ENCODE results near the gene KSR1. TPM values are rescaled to one million over a fixed set of nuclear protein-coding genes. Genes with fewer than 3 reads are reported as not detected.
A peak's percentile ranks its signal among the peaks of the same experiment; 100 is the strongest.

The KSR1 gene
- total and polyA plus RNA-seq, 9 of the 15 experiments (the other 6 are each of a cell fraction or from before 2014, with no cell fraction given), result 1.4 to 51.7 (median 18.4) TPM

DNA sequence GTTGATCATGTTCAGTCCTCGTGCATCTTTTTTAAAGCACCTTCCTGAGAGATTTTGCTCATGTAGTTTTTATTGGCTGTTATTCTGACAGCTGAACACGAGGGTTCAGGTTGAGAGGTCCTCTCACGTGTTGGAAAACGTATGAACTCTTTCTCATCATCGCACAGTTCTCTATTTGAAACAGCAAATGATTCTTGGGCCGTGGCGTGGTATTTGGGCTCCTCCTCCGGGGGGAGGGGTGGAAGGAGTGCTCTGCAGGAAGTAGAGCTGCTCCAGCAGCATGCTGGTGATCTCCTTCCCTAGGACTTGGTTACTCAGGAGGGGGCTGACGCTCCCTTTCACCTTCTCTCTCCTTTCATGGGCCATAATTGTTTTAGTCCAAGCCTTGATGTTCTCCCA, 70.4 kb downstream of the KSR1 start (continued):
- TF ChIP-seq, protein P1, sequence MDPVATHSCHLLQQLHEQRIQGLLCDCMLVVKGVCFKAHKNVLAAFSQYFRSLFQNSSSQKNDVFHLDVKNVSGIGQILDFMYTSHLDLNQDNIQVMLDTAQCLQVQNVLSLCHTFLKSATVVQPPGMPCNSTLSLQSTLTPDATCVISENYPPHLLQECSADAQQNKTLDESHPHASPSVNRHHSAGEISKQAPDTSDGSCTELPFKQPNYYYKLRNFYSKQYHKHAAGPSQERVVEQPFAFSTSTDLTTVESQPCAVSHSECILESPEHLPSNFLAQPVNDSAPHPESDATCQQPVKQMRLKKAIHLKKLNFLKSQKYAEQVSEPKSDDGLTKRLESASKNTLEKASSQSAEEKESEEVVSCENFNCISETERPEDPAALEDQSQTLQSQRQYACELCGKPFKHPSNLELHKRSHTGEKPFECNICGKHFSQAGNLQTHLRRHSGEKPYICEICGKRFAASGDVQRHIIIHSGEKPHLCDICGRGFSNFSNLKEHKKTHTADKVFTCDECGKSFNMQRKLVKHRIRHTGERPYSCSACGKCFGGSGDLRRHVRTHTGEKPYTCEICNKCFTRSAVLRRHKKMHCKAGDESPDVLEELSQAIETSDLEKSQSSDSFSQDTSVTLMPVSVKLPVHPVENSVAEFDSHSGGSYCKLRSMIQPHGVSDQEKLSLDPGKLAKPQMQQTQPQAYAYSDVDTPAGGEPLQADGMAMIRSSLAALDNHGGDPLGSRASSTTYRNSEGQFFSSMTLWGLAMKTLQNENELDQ (CRISPR knock-in tag; IDR thresholded peaks at IDR 0.05; ENCODE audit: borderline replicate concordance), result no peak
- TF ChIP-seq, protein P2, sequence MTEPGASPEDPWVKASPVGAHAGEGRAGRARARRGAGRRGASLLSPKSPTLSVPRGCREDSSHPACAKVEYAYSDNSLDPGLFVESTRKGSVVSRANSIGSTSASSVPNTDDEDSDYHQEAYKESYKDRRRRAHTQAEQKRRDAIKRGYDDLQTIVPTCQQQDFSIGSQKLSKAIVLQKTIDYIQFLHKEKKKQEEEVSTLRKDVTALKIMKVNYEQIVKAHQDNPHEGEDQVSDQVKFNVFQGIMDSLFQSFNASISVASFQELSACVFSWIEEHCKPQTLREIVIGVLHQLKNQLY (CRISPR knock-in tag; conservative IDR thresholded peaks at IDR 0.05), result no peak
- TF ChIP-seq ETV1 (tag; conservative IDR thresholded peaks at IDR 0.05; ENCODE audit: low read depth), result peak; percentile 80
- no peak for TF ChIP-seq ZNF384 (IDR thresholded peaks at IDR 0.05; ENCODE audit: low read depth, low read length)
- TF ChIP-seq, protein P3, sequence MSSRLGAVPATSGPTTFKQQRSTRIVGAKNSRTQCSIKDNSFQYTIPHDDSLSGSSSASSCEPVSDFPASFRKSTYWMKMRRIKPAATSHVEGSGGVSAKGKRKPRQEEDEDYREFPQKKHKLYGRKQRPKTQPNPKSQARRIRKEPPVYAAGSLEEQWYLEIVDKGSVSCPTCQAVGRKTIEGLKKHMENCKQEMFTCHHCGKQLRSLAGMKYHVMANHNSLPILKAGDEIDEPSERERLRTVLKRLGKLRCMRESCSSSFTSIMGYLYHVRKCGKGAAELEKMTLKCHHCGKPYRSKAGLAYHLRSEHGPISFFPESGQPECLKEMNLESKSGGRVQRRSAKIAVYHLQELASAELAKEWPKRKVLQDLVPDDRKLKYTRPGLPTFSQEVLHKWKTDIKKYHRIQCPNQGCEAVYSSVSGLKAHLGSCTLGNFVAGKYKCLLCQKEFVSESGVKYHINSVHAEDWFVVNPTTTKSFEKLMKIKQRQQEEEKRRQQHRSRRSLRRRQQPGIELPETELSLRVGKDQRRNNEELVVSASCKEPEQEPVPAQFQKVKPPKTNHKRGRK (tag; IDR thresholded peaks at IDR 0.05), result no peak
- no peak for TF ChIP-seq NCOA1 (IDR thresholded peaks at IDR 0.05; ENCODE audit: low read depth)
- TF ChIP-seq CBFA2T2 (conservative IDR thresholded peaks at IDR 0.05), result no peak
- no peak for TF ChIP-seq PCBP2 (IDR thresholded peaks at IDR 0.05; ENCODE audit: low read depth, low read length, poor library complexity, severe bottlenecking)
- peak; percentile 29; the same call in 1 of the 2 replicates for TF ChIP-seq GABPA (tag; conservative IDR thresholded peaks at IDR 0.05; ENCODE audit: low read depth)
- no peak for TF ChIP-seq HDGF (IDR thresholded peaks at IDR 0.05)
- TF ChIP-seq SUPT5H (IDR thresholded peaks at IDR 0.05), result no peak
- TF ChIP-seq NFRKB (IDR thresholded peaks at IDR 0.05; ENCODE audit: low read depth), result no peak
- TF ChIP-seq, protein P4, sequence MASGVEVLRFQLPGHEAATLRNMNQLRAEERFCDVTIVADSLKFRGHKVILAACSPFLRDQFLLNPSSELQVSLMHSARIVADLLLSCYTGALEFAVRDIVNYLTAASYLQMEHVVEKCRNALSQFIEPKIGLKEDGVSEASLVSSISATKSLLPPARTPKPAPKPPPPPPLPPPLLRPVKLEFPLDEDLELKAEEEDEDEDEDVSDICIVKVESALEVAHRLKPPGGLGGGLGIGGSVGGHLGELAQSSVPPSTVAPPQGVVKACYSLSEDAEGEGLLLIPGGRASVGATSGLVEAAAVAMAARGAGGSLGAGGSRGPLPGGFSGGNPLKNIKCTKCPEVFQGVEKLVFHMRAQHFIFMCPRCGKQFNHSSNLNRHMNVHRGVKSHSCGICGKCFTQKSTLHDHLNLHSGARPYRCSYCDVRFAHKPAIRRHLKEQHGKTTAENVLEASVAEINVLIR (CRISPR knock-in tag; IDR thresholded peaks at IDR 0.05), result no peak
- no peak for TF ChIP-seq ZNF696 (CRISPR knock-in tag; conservative IDR thresholded peaks at IDR 0.05)
- no peak for TF ChIP-seq PRMT5 (CRISPR knock-in tag; IDR thresholded peaks at IDR 0.05)
- no peak for TF ChIP-seq KAT8 (IDR thresholded peaks at IDR 0.05; ENCODE audit: low read depth)
- TF ChIP-seq, protein P5, sequence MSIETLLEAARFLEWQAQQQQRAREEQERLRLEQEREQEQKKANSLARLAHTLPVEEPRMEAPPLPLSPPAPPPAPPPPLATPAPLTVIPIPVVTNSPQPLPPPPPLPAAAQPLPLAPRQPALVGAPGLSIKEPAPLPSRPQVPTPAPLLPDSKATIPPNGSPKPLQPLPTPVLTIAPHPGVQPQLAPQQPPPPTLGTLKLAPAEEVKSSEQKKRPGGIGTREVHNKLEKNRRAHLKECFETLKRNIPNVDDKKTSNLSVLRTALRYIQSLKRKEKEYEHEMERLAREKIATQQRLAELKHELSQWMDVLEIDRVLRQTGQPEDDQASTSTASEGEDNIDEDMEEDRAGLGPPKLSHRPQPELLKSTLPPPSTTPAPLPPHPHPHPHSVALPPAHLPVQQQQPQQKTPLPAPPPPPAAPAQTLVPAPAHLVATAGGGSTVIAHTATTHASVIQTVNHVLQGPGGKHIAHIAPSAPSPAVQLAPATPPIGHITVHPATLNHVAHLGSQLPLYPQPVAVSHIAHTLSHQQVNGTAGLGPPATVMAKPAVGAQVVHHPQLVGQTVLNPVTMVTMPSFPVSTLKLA (conservative IDR thresholded peaks at IDR 0.05), result peak; percentile 97 to 99
- no peak for TF ChIP-seq NR2F6 (CRISPR knock-in tag; IDR thresholded peaks at IDR 0.05)
- no peak for TF ChIP-seq SMARCA5 (IDR thresholded peaks at IDR 0.05)
- TF ChIP-seq, protein P6, sequence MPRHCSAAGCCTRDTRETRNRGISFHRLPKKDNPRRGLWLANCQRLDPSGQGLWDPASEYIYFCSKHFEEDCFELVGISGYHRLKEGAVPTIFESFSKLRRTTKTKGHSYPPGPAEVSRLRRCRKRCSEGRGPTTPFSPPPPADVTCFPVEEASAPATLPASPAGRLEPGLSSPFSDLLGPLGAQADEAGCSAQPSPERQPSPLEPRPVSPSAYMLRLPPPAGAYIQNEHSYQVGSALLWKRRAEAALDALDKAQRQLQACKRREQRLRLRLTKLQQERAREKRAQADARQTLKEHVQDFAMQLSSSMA (CRISPR knock-in tag; IDR thresholded peaks at IDR 0.05), result no peak
- peak; percentile 65; the same call in 1 of the 2 replicates for TF ChIP-seq LEF1 (IDR thresholded peaks at IDR 0.05)
- TF ChIP-seq RNF2 (IDR thresholded peaks at IDR 0.05), result 0 out of 2 replicates have a peak, but pooled peaks have one; percentile 18
